HEK293 (cell line): Measurements from ENCODE around the gene CACHD1.

ENCODE experiments used
- CTCF ChIA-PET: fragments of 350-600 bp; formaldehyde crosslinking; extraction: SDS; loops from one replicate; lab custom pipeline; 2021; ENCODE audit warnings: antibody characterized with exemption; lab: Yijun Ruan, JAX
- POLR2A ChIA-PET: fragments of 300-600 bp; formaldehyde crosslinking; extraction: SDS; loops from one replicate; lab custom pipeline; 2020; ENCODE audit warnings: antibody characterized with exemption, inconsistent platforms; lab: Yijun Ruan, JAX
- H3K27ac ChIP-seq: fragments of 200-500 bp; sonication (Bioruptor generic); 2 replicates; pipeline ENCODE4 v1.5.1; 2014; ENCODE audit warnings: low read depth, low read length, control low read depth, inconsistent platforms; ENCODE audit errors: extremely low read depth
- H3K36me3 ChIP-seq, 2 experiments: fragments of 200-500 bp in 1 of 2; sonication (Bioruptor generic) in 1 of 2; 1 replicate in 1 of 2; 2 replicates in 1 of 2; pipeline ENCODE4 v1.5.1; 2014 to 2017; ENCODE audit warnings: inconsistent platforms in 2 of 2, low read length in 2 of 2; ENCODE audit not compliant: control insufficient read depth in 2 of 2, insufficient read depth in 1 of 2
- H3K4me1 ChIP-seq: fragments of 200-500 bp; sonication (Bioruptor generic); 2 replicates; pipeline ENCODE4 v1.5.1; 2014; ENCODE audit warnings: mild to moderate bottlenecking, low read length, inconsistent platforms; ENCODE audit not compliant: control insufficient read depth, insufficient read depth
- H3K4me3 ChIP-seq: 2 replicates; pipeline ENCODE4 v1.5.1; 2011; ENCODE audit warnings: low read depth, mild to moderate bottlenecking, control low read depth, low read length, moderate library complexity
- H3K9me3 ChIP-seq: fragments of 200-500 bp; sonication (Bioruptor generic); 2 replicates; pipeline ENCODE4 v1.5.1; 2014; ENCODE audit warnings: low read depth, low read length, inconsistent platforms; ENCODE audit not compliant: control insufficient read depth, insufficient read depth
- GFI1B ChIP-seq: fragments of 450-650 bp; formaldehyde crosslinking; IDR thresholded peaks from 2 replicates; pipeline ENCODE4 v1.5.1; 2016; ENCODE audit warnings: missing biosample characterization, missing genetic modification characterization
- GLI2 ChIP-seq: fragments of 450-650 bp; formaldehyde crosslinking; IDR thresholded peaks from 2 replicates; pipeline ENCODE4; 2017; ENCODE audit warnings: missing biosample characterization, missing genetic modification characterization, low read depth, borderline replicate concordance
- GLIS1 ChIP-seq: fragments of 450-650 bp; formaldehyde crosslinking; IDR thresholded peaks from 2 replicates; pipeline ENCODE4 v1.5.1; 2016; ENCODE audit warnings: missing biosample characterization, missing genetic modification characterization
- PRDM10 ChIP-seq: fragments of 450-650 bp; formaldehyde crosslinking; IDR thresholded peaks from 2 replicates; pipeline ENCODE4 v1.5.1; 2016; ENCODE audit warnings: missing biosample characterization, missing genetic modification characterization
- SCRT2 ChIP-seq: fragments of 450-650 bp; formaldehyde crosslinking; IDR thresholded peaks from 2 replicates; pipeline ENCODE4 v1.5.1; 2016; ENCODE audit warnings: missing biosample characterization, missing genetic modification characterization
- SP2 ChIP-seq: fragments of 450-650 bp; formaldehyde crosslinking; IDR thresholded peaks from 2 replicates; pipeline ENCODE4 v1.5.1; 2016; ENCODE audit warnings: missing biosample characterization, missing genetic modification characterization
- ZBTB17 ChIP-seq: fragments of 450-650 bp; formaldehyde crosslinking; IDR thresholded peaks from 2 replicates; pipeline ENCODE4 v1.5.1; 2016; ENCODE audit warnings: missing biosample characterization, missing genetic modification characterization
- ZBTB21 ChIP-seq: fragments of 450-650 bp; formaldehyde crosslinking; IDR thresholded peaks from 2 replicates; pipeline ENCODE4 v1.5.1; 2017; ENCODE audit warnings: missing biosample characterization, missing genetic modification characterization
- ZIC2 ChIP-seq: fragments of 450-650 bp; formaldehyde crosslinking; IDR thresholded peaks from 2 replicates; pipeline ENCODE4 v1.5.1; 2016; ENCODE audit warnings: missing biosample characterization, missing genetic modification characterization
- ZNF10 ChIP-seq: fragments of 450-650 bp; formaldehyde crosslinking; IDR thresholded peaks from 2 replicates; pipeline ENCODE4 v1.5.1; 2017; ENCODE audit warnings: missing biosample characterization, missing genetic modification characterization
- ZNF132 ChIP-seq: fragments of 450-650 bp; formaldehyde crosslinking; IDR thresholded peaks from 2 replicates; pipeline ENCODE4 v1.5.1; 2017; ENCODE audit warnings: missing biosample characterization, missing genetic modification characterization, borderline replicate concordance
- ZNF155 ChIP-seq: fragments of 450-650 bp; formaldehyde crosslinking; IDR thresholded peaks from 2 replicates; pipeline ENCODE4 v1.5.1; 2016; ENCODE audit warnings: missing biosample characterization, missing genetic modification characterization
- ZNF214 ChIP-seq: fragments of 450-650 bp; formaldehyde crosslinking; IDR thresholded peaks from 2 replicates; pipeline ENCODE4 v1.5.1; 2017; ENCODE audit warnings: missing biosample characterization, mild to moderate bottlenecking, missing genetic modification characterization, borderline replicate concordance
- ZNF280D ChIP-seq: fragments of 450-650 bp; formaldehyde crosslinking; IDR thresholded peaks from 2 replicates; pipeline ENCODE4 v1.5.1; 2016; ENCODE audit warnings: missing biosample characterization, missing genetic modification characterization
- ZNF366 ChIP-seq: fragments of 450-650 bp; formaldehyde crosslinking; conservative IDR thresholded peaks from 2 replicates; pipeline ENCODE4 v1.5.1; 2016; ENCODE audit warnings: missing biosample characterization, missing genetic modification characterization
- ZNF558 ChIP-seq: fragments of 450-650 bp; formaldehyde crosslinking; IDR thresholded peaks from 2 replicates; pipeline ENCODE4 v1.5.1; 2016; ENCODE audit warnings: missing biosample characterization, missing genetic modification characterization
- ZNF585B ChIP-seq: fragments of 450-650 bp; formaldehyde crosslinking; IDR thresholded peaks from 2 replicates; pipeline ENCODE4 v1.5.1; 2016; ENCODE audit warnings: missing biosample characterization, missing genetic modification characterization
- ZNF621 ChIP-seq: fragments of 450-650 bp; formaldehyde crosslinking; IDR thresholded peaks from 2 replicates; pipeline ENCODE4 v1.5.1; 2017; ENCODE audit warnings: missing biosample characterization, missing genetic modification characterization
- ZNF624 ChIP-seq: fragments of 450-650 bp; formaldehyde crosslinking; IDR thresholded peaks from 2 replicates; pipeline ENCODE4 v1.5.1; 2017; ENCODE audit warnings: missing biosample characterization, missing genetic modification characterization
- TF ChIP-seq, protein P1 (sequence below): fragments of 450-650 bp; formaldehyde crosslinking; IDR thresholded peaks from 2 replicates; pipeline ENCODE4 v1.5.1; 2017; ENCODE audit warnings: missing biosample characterization, missing genetic modification characterization
- TF ChIP-seq, protein P2 (sequence below): fragments of 450-650 bp; formaldehyde crosslinking; IDR thresholded peaks from 2 replicates; pipeline ENCODE4 v1.5.1; 2016; ENCODE audit warnings: missing biosample characterization, missing genetic modification characterization, low read depth

Gene CACHD1

DNA sequence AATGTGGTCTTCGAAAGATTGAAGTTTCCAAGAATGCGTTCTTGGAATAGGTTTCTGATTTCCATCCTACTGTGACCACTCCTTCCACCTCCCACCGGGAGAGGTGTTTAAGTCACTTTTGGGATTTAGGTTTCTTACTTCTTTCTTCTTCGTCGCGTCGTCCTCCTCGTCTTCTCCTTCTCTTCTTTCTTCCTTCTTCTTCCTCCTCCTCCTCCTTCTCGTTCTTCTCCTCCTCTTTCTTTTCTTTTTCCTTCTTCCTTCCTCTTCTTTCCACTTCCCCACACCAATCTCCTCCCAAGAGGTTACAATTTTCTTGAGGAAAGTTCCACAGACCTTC, 2.1 kb downstream of the CACHD1 start (continued):
- TF ChIP-seq, protein P1, sequence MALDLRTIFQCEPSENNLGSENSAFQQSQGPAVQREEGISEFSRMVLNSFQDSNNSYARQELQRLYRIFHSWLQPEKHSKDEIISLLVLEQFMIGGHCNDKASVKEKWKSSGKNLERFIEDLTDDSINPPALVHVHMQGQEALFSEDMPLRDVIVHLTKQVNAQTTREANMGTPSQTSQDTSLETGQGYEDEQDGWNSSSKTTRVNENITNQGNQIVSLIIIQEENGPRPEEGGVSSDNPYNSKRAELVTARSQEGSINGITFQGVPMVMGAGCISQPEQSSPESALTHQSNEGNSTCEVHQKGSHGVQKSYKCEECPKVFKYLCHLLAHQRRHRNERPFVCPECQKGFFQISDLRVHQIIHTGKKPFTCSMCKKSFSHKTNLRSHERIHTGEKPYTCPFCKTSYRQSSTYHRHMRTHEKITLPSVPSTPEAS (tag by site-specific recombination): 0 out of 2 replicates have a peak, but pooled peaks have one; percentile 17
- no peak for TF ChIP-seq ZNF585B (tag by site-specific recombination)
- TF ChIP-seq PRDM10 (tag by site-specific recombination): 0 out of 2 replicates have a peak, but pooled peaks have one; percentile 49

- Histone ChIP-seq H3K27ac (no peak overlapping the region), H3K4me3 (no peak overlapping the region)
These were observed 2.9 kb downstream of the CACHD1 start for GRCh38 chr1:64472805-64473204.

GRCh38 chr1:64473367-64473766, 3.4 kb downstream of the CACHD1 start:
- Histone ChIP-seq H3K4me3 (no peak overlapping the region), H3K36me3 (no peaks in the 10 kb centered on the region; a peak in 1 of 3 replicates), H3K4me1 (peaks cover 36% of the 10 kb centered on the region), H3K27ac (no peak overlapping the region; the same call in 1 of the 2 replicates), H3K9me3 (no peaks in the 10 kb centered on the region)
- ChIA-PET POLR2A (no interaction called here), CTCF (interaction anchor here (0.6 to 1.1 kb wide), 6 partner anchors 8 to 287 kb away, joined by 3 to 6 read pairs (median 4); no protein-coding TSS in a partner anchor)
- TF ChIP-seq GFI1B (tag by site-specific recombination): no peak
- no peak for TF ChIP-seq ZNF155
- TF ChIP-seq ZNF366 (tag by site-specific recombination): no peak
- no peak for TF ChIP-seq ZBTB17 (tag by site-specific recombination)
- no peak for TF ChIP-seq ZNF624 (tag by site-specific recombination)
- no peak for TF ChIP-seq PRDM10 (tag by site-specific recombination)
- TF ChIP-seq ZNF621 (tag by site-specific recombination): no peak
- no peak for TF ChIP-seq GLIS1 (tag by site-specific recombination)
- TF ChIP-seq GLI2 (tag by site-specific recombination): no peak
- TF ChIP-seq ZNF280D (tag by site-specific recombination): no peak
- TF ChIP-seq ZNF10: no peak
- TF ChIP-seq, protein P2, sequence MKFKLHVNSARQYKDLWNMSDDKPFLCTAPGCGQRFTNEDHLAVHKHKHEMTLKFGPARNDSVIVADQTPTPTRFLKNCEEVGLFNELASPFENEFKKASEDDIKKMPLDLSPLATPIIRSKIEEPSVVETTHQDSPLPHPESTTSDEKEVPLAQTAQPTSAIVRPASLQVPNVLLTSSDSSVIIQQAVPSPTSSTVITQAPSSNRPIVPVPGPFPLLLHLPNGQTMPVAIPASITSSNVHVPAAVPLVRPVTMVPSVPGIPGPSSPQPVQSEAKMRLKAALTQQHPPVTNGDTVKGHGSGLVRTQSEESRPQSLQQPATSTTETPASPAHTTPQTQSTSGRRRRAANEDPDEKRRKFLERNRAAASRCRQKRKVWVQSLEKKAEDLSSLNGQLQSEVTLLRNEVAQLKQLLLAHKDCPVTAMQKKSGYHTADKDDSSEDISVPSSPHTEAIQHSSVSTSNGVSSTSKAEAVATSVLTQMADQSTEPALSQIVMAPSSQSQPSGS (tag by site-specific recombination): no peak
- TF ChIP-seq ZNF132 (tag by site-specific recombination): no peak
- no peak for TF ChIP-seq ZNF214 (tag by site-specific recombination)
- no peak for TF ChIP-seq ZNF558
- no peak for TF ChIP-seq ZBTB21 (tag by site-specific recombination)
- TF ChIP-seq SCRT2 (tag by site-specific recombination): no peak

More at GRCh38 chr1:64472805-64473204, 2.9 kb downstream of the CACHD1 start:
- Histone ChIP-seq H3K36me3 (no peaks in the 10 kb centered on the region; a peak in 1 of 3 replicates), H3K4me1 (peaks cover 36% of the 10 kb centered on the region), H3K9me3 (no peaks in the 10 kb centered on the region)
- TF ChIP-seq ZIC2 (tag by site-specific recombination) (0 out of 2 replicates have a peak, but pooled peaks have one; percentile 34), SP2 (tag by site-specific recombination) (no peak)
- TF ChIP-seq, all 188 proteins: peak for 1
- CTCF ChIA-PET: interaction anchor here (0.7 to 2.2 kb wide), 5 partner anchors 8 to 286 kb away, joined by 3 to 8 read pairs (median 5); no protein-coding TSS in a partner anchor
- POLR2A ChIA-PET: no interaction called here
